GM10847 (cell line): Measurements from ENCODE around the gene PHYKPL.

ENCODE experiments used
- POLR2A ChIP-seq: IDR thresholded peaks from 2 replicates; pipeline ENCODE4 v1.6.1; 2011; ENCODE audit not compliant: insufficient read length; ENCODE audit errors: extremely low read depth

The PHYKPL gene

GRCh38 chr5:178236126-178236525 lies 3.5 kb upstream of the PHYKPL start:
- TF ChIP-seq POLR2A, result no peak

GRCh38 chr5:178235588-178235974 lies 3.0 kb upstream of the PHYKPL start:
- no peak for TF ChIP-seq POLR2A

GRCh38 chr5:178234750-178235587 lies 2.4 kb upstream of the PHYKPL start:
- TF ChIP-seq POLR2A, result no peak

- no peak for TF ChIP-seq POLR2A
Measured at GRCh38 chr5:178234121-178234749, 1.6 kb upstream of the PHYKPL start.

- TF ChIP-seq POLR2A, result no peak
Measured at GRCh38 chr5:178232920-178233429, 373 bp upstream of the PHYKPL start.

GRCh38 chr5:178231539-178232123 lies 971 bp downstream of the PHYKPL start:
- TF ChIP-seq POLR2A, result no peak

- TF ChIP-seq POLR2A, result no peak
Measured at GRCh38 chr5:178230879-178231538, 1.6 kb downstream of the PHYKPL start.

GRCh38 chr5:178229861-178230260 lies 2.7 kb downstream of the PHYKPL start:
- no peak for TF ChIP-seq POLR2A

GRCh38 chr5:178228609-178229008 lies 4.0 kb downstream of the PHYKPL start:
- no peak for TF ChIP-seq POLR2A

GRCh38 chr5:178227929-178228328 lies 4.7 kb downstream of the PHYKPL start:
- no peak for TF ChIP-seq POLR2A

- TF ChIP-seq POLR2A, result no peak
Measured at GRCh38 chr5:178227138-178227659, 5.4 kb downstream of the PHYKPL start.

GRCh38 chr5:178225174-178225573 lies 7.4 kb downstream of the PHYKPL start:
- TF ChIP-seq POLR2A, result no peak

- no peak for TF ChIP-seq POLR2A
Measured at GRCh38 chr5:178224403-178224802, 8.2 kb downstream of the PHYKPL start.

- no peak for TF ChIP-seq POLR2A
Measured at GRCh38 chr5:178223828-178224335, 8.7 kb downstream of the PHYKPL start.

GRCh38 chr5:178223196-178223773 lies 9.3 kb downstream of the PHYKPL start:
- no peak for TF ChIP-seq POLR2A

- TF ChIP-seq POLR2A, result no peak
Measured at GRCh38 chr5:178222292-178222691, 10.3 kb downstream of the PHYKPL start.
